HCT116 (cell line): ENCODE results near the gene RHBDF2. TPM values are rescaled to one million over a fixed set of nuclear protein-coding genes. Genes with fewer than 3 reads are reported as not detected.

ENCODE experiments used
- ATAC-seq: fragments of 200-7000 bp; cut with Tn5 transposase; 2 replicates; pipeline ENCODE4 v1.9.1; 2020; ENCODE audit warnings: mild to moderate bottlenecking, moderate library complexity
- BruUV-seq: library from RNA; stranded (reverse); fragments of 400-500 nt; replicated peaks from 2 replicates; lab custom pipeline; 2021; lab: Mats Ljungman, UMichigan
- CTCF ChIA-PET: fragments of 300-600 bp; sonication (Branson Sonifier 250); formaldehyde crosslinking; loops from one replicate; lab custom pipeline; 2021; ENCODE audit warnings: antibody characterized with exemption; lab: Charles Lee
- POLR2A ChIA-PET: fragments of 300-600, 350-600 bp; sonication (Branson Sonifier 250); formaldehyde crosslinking; loops from one replicate; lab custom pipeline; 2021; ENCODE audit warnings: antibody characterized with exemption; lab: Charles Lee
- RAD21 ChIA-PET, 2 experiments: fragments of 300-600 bp; sonication (Branson Sonifier 250); formaldehyde crosslinking; loops; one replicate each; lab custom pipeline; 2023; ENCODE audit warnings: low total read pairs in 2 of 2; ENCODE audit not compliant: uncharacterized antibody in 2 of 2, unreplicated experiment in 2 of 2, low non-redundant PET in 1 of 2; lab: Charles Lee
- DNase-seq: peaks from one replicate; pipeline ENCODE4 v3.0.0-alpha.2; 2010; ENCODE audit warnings: low read depth, low spot score
- H2AFZ ChIP-seq: fragments of 200-600 bp; shearing (Covaris generic), sonication (generic); 2 replicates; pipeline ENCODE4 v1.6.1; 2017; ENCODE audit warnings: low read depth, mixed run types, mixed read lengths, antibody characterized with exemption, low read length; ENCODE audit not compliant: poor library complexity, severe bottlenecking
- H3K27ac ChIP-seq: 2 replicates; pipeline ENCODE4 v1.5.1; 2012; ENCODE audit warnings: low read depth, low read length
- H3K27me3 ChIP-seq: fragments of 200-600 bp; sonication (generic); 2 replicates; pipeline ENCODE4 v1.6.1; 2016; ENCODE audit warnings: mixed run types, low read length, mixed read lengths; ENCODE audit not compliant: insufficient read depth
- H3K36me3 ChIP-seq, 2 experiments: fragments of 200-500 bp in 1 of 2; fragments of 200-600 bp in 1 of 2; sonication (Bioruptor generic) in 1 of 2; sonication (generic) in 1 of 2; 2 replicates each; pipeline versions ENCODE4 v1.5.1 to v1.6.1; 2014 to 2016; ENCODE audit warnings: low read length in 2 of 2, inconsistent platforms in 1 of 2, mixed read lengths in 1 of 2, mixed run types in 1 of 2; ENCODE audit not compliant: insufficient read depth in 2 of 2, control insufficient read depth in 1 of 2
- H3K4me1 ChIP-seq, 2 experiments: fragments of 200-600 bp in 1 of 2; sonication (generic) in 1 of 2; 2 replicates each; pipeline versions ENCODE4 v1.5.1 to v1.6.1; 2012 to 2017; ENCODE audit warnings: low read length in 2 of 2, inconsistent platforms in 1 of 2, mild to moderate bottlenecking in 1 of 2, mixed read lengths in 1 of 2, mixed run types in 1 of 2, moderate library complexity in 1 of 2; ENCODE audit not compliant: insufficient read depth in 2 of 2, control insufficient read depth in 1 of 2
- H3K4me2 ChIP-seq: fragments of 200-600 bp; sonication (generic); 2 replicates; pipeline ENCODE4 v1.6.1; 2017; ENCODE audit warnings: mixed run types, low read length, mixed read lengths
- H3K4me3 ChIP-seq, 2 experiments: fragments of 200-600 bp in 1 of 2; sonication (generic) in 1 of 2; replicated peaks in 1 of 2; 2 replicates each; pipeline ENCODE4 v1.5.1; 2011 to 2016; ENCODE audit warnings: low read length in 2 of 2, control low read depth in 1 of 2, low read depth in 1 of 2, mild to moderate bottlenecking in 1 of 2, mixed read lengths in 1 of 2, mixed run types in 1 of 2
- H3K79me2 ChIP-seq: fragments of 200-600 bp; sonication (generic); 2 replicates; pipeline ENCODE4 v1.6.1; 2017; ENCODE audit warnings: mild to moderate bottlenecking, mixed run types, low read length, moderate library complexity, mixed read lengths; ENCODE audit not compliant: insufficient read depth
- H3K9ac ChIP-seq: fragments of 200-600 bp; sonication (generic); 2 replicates; pipeline ENCODE4 v1.6.1; 2016; ENCODE audit warnings: low read length, mixed read lengths
- H3K9me2 ChIP-seq: fragments of 200-600 bp; sonication (generic), shearing (Covaris generic); 2 replicates; pipeline ENCODE4 v1.6.1; 2017; ENCODE audit warnings: mixed run types, mild to moderate bottlenecking, moderate library complexity; ENCODE audit not compliant: insufficient read depth
- H3K9me3 ChIP-seq, 2 experiments: fragments of 200-500 bp in 1 of 2; fragments of 200-600 bp in 1 of 2; sonication (Bioruptor generic) in 1 of 2; sonication (generic) in 1 of 2; 2 replicates each; pipeline ENCODE4 v1.6.1; 2014 to 2017; ENCODE audit warnings: low read length in 2 of 2, mixed read lengths in 2 of 2, inconsistent platforms in 1 of 2, low read depth in 1 of 2, mild to moderate bottlenecking in 1 of 2, mixed run types in 1 of 2, moderate library complexity in 1 of 2; ENCODE audit not compliant: control insufficient read depth in 1 of 2, insufficient read depth in 1 of 2
- H4K20me1 ChIP-seq: fragments of 200-600 bp; sonication (generic), shearing (Covaris generic); 2 replicates; pipeline ENCODE4 v1.6.1; 2017; ENCODE audit warnings: mixed run types, mild to moderate bottlenecking, moderate library complexity; ENCODE audit not compliant: insufficient read depth
- CTCF ChIP-seq, 3 experiments: fragments of 200-600 bp in 1 of 3; sonication (generic) in 1 of 3; IDR thresholded peaks in 2 of 3; conservative IDR thresholded peaks in 1 of 3; 2 replicates each; pipeline ENCODE4 v1.5.1; 2012 to 2017; ENCODE audit warnings: low read depth in 2 of 3, low read length in 2 of 3, antibody characterized with exemption in 1 of 3, borderline replicate concordance in 1 of 3, control low read depth in 1 of 3, mild to moderate bottlenecking in 1 of 3, mixed read lengths in 1 of 3, mixed run types in 1 of 3, moderate library complexity in 1 of 3; ENCODE audit not compliant: insufficient read depth in 1 of 3
- EGR1 ChIP-seq: IDR thresholded peaks from 2 replicates; pipeline ENCODE4 v1.6.1; 2012; ENCODE audit warnings: low read depth
- FOSL1 ChIP-seq: IDR thresholded peaks from 2 replicates; pipeline ENCODE4 v1.6.1; 2012; ENCODE audit warnings: low read depth
- RAD21 ChIP-seq: IDR thresholded peaks from 2 replicates; pipeline ENCODE4 v1.6.1; 2012; ENCODE audit warnings: low read depth, mild to moderate bottlenecking
- SP1 ChIP-seq: IDR thresholded peaks from 2 replicates; pipeline ENCODE4 v1.6.1; 2012; ENCODE audit warnings: low read depth
- SRF ChIP-seq: IDR thresholded peaks from 2 replicates; pipeline ENCODE4 v1.6.1; 2012; ENCODE audit warnings: low read depth
- TCF7L2 ChIP-seq: IDR thresholded peaks from 2 replicates; pipeline ENCODE4 v1.7.0; 2011; ENCODE audit warnings: borderline replicate concordance, inconsistent platforms; ENCODE audit not compliant: insufficient read depth, insufficient read length; ENCODE audit errors: extremely low read depth
- YY1 ChIP-seq: IDR thresholded peaks from 2 replicates; pipeline ENCODE4 v1.6.1; 2011; ENCODE audit warnings: low read length, low read depth, moderate library complexity, mild to moderate bottlenecking; ENCODE audit not compliant: insufficient replicate concordance; ENCODE audit errors: extremely low read depth
- ZBTB33 ChIP-seq: IDR thresholded peaks from 2 replicates; pipeline ENCODE4 v1.6.1; 2011; ENCODE audit warnings: mild to moderate bottlenecking, low read length, moderate library complexity; ENCODE audit not compliant: insufficient replicate concordance; ENCODE audit errors: extremely low read depth
- intact Hi-C: fragments of 100-400 bp; cut with micrococcal nuclease; formaldehyde crosslinking; loops from 2 replicates; pipeline ENCODE4 v1.10.0; 2022
- total RNA-seq: library from RNA; stranded (reverse); gene quantifications from one replicate; pipeline ENCODE4 v1.2.1, GENCODE V29; 2021; ENCODE audit not compliant: unreplicated experiment

Gene RHBDF2
- total RNA-seq, 1 experiment from 2014 or later, result 61.1 TPM

DNA sequence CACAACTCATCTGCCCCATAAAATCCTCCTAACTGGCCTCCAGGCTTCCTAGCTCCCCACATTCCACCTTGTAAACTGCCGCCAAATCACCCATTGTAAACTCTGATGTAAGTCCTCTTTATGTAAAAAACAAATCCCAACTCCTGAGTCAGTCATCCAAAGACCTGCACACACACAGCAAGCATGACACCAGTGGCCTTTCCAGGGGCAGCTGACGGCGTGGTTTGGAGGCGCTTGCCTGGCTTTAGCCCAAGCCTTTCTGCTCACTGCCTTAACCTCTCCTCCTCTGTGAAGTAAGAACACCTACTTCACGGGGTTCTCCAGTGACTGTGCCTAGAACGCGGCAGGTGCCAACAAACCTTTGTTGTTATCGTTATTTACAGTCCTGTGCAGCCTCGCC lies 62.3 kb downstream of the RHBDF2 start (continued):
- TF ChIP-seq ZBTB33, result no peak

DNA sequence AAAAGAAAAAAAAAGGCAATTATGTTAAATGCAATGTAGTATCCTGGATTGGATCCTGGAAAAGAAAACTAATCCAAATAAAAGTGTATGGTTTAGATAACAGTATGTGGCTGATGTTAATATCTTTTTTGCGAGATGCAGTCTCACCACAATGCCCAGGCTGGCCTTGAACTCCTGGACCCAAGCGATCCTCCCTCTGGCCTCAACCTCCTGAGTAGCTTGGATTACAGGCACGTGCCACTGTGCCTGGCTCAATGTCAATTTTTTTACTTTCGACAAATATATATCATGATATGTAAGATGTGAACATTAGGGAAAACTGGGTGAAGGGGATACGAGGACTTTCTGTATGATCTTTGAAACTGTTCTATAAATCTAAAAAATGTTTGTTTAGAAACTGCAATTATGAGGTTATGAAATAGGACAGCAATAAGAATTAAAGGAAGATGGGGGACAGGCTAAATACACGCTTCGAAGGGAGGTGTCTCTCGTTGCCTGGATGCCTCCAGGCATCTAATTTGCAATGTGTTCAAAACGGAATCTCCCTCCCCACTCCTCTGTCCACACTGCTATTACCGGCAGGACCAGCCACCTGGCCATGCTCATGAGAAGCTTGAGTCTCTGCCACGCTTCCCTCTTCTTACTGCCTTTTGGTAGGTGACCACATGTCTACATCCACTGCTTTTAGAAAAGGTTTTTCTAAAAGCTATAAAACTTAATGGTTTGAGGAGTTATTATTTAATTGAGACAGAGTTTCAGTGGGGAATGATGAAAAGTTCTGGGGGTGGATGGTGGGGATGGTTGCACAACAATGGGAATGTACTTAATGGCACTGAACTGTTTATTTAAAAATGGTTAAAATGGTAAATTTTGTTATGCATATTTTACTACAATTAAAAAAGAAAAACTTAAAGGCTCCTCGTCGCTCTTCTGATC lies 63.5 kb downstream of the RHBDF2 start:
- Histone ChIP-seq H3K9ac (no peak overlapping the region), H3K4me2 (no peak overlapping the region), H3K9me3 (no peaks in the 10 kb centered on the region), H3K9me2 (no peaks in the 10 kb centered on the region), H2AFZ (no peak overlapping the region), H3K4me3 (no peak overlapping the region), H3K27ac (no peak overlapping the region), H4K20me1 (peaks cover 11% of the 10 kb centered on the region; the same call in 1 of the 2 replicates), H3K27me3 (no peaks in the 10 kb centered on the region), H3K36me3 (no peaks in the 10 kb centered on the region), H3K4me1 (peaks cover 0 to 29% of the 10 kb centered on the region in 2 experiments; a peak in 1 of 4 replicates), H3K79me2 (peaks cover 97% of the 10 kb centered on the region)
- CTCF ChIA-PET, result no interaction called here
- RAD21 ChIA-PET, result no interaction called here
- no TSS peak for BruUV-seq
- POLR2A ChIA-PET, result no interaction called here
- intact Hi-C loops, result no loop called here
- ATAC-seq (no peak), DNase-seq (no peak)
- TF ChIP-seq FOSL1, result no peak
- TF ChIP-seq CTCF (IDR thresholded peaks at IDR 0.05 in 2 of 3, conservative IDR thresholded peaks at IDR 0.05 in 1 of 3; ENCODE audit: borderline replicate concordance in 1 of 3, insufficient read depth in 1 of 3, low read depth in 2 of 3, low read length in 2 of 3), result no peak
- TF ChIP-seq EGR1, result no peak
- no peak for TF ChIP-seq SP1
- no peak for TF ChIP-seq RAD21
- no peak for TF ChIP-seq TCF7L2
- no peak for TF ChIP-seq YY1
- no peak for TF ChIP-seq SRF
- TF ChIP-seq ZBTB33, result no peak
